GM12878 (cell line): Measurements from ENCODE around the gene CDH2. TPM values are rescaled to one million over a fixed set of nuclear protein-coding genes. Genes with fewer than 3 reads are reported as not detected.

Experiments
- ATAC-seq: fragments of 200-7000 bp; cut with Tn5 transposase; 3 replicates; pipeline ENCODE4 v1.9.1; 2020; ENCODE audit warnings: mild to moderate bottlenecking, moderate library complexity
- BruUV-seq: library from RNA; stranded (reverse); fragments of 400-500 nt; replicated peaks from 2 replicates; lab custom pipeline; 2021; lab: Mats Ljungman, UMichigan
- CTCF ChIA-PET: fragments of 300-600 bp; sonication (Branson Sonifier 250); formaldehyde crosslinking; extraction: SDS; loops from one replicate; lab custom pipeline; 2021; ENCODE audit warnings: inconsistent platforms; lab: Yijun Ruan, JAX
- POLR2A ChIA-PET: fragments of 350-600 bp; formaldehyde crosslinking; extraction: SDS; loops from one replicate; lab custom pipeline; 2021; ENCODE audit warnings: inconsistent platforms; lab: Charles Lee
- RAD21 ChIA-PET: fragments of 300-600 bp; sonication (Branson Sonifier 250); formaldehyde crosslinking; loops from one replicate; lab custom pipeline; 2023; ENCODE audit warnings: antibody characterized with exemption; ENCODE audit not compliant: unreplicated experiment; lab: Charles Lee
- SMC1A ChIA-PET: fragments of 300-600 bp; sonication (Branson Sonifier 250); formaldehyde crosslinking; loops from one replicate; lab custom pipeline; 2023; ENCODE audit not compliant: unreplicated experiment, uncharacterized antibody; lab: Charles Lee
- DNase-seq: peaks from one replicate; pipeline ENCODE4 v3.0.0-alpha.2; 2011; ENCODE audit warnings: low read depth, low spot score
- FAIRE-seq: peaks from 3 replicates; lab custom pipeline; 2011; peaks lifted over from hg19 to GRCh38; lab: Jason Lieb, UNC
- H2AFZ ChIP-seq: 2 replicates; pipeline ENCODE4 v1.6.0; 2011; ENCODE audit warnings: low read depth, low read length, control low read depth; ENCODE audit not compliant: control insufficient read depth
- H3K27ac ChIP-seq: 2 replicates; pipeline ENCODE4 v1.5.1; 2011; ENCODE audit warnings: control low read depth; ENCODE audit not compliant: control insufficient read depth, insufficient read depth
- H3K27me3 ChIP-seq, 2 experiments: replicated peaks in 1 of 2; 2 replicates each; pipeline versions ENCODE4 v1.6.0 to v1.6.1; 2011; ENCODE audit warnings: low read length in 1 of 2; ENCODE audit not compliant: control insufficient read depth in 2 of 2, insufficient read depth in 2 of 2
- H3K36me3 ChIP-seq, 2 experiments: 2 replicates each; pipeline ENCODE4 v1.5.1; 2011; ENCODE audit warnings: low read length in 1 of 2; ENCODE audit not compliant: control insufficient read depth in 2 of 2, insufficient read depth in 2 of 2
- H3K4me1 ChIP-seq: 2 replicates; pipeline ENCODE4 v1.6.1; 2011; ENCODE audit warnings: mild to moderate bottlenecking, low read length, moderate library complexity, mixed read lengths; ENCODE audit not compliant: control insufficient read depth, insufficient read depth
- H3K4me2 ChIP-seq: 2 replicates; pipeline ENCODE4 v1.6.0; 2011; ENCODE audit warnings: control low read depth; ENCODE audit not compliant: control insufficient read depth, insufficient read depth
- H3K4me3 ChIP-seq: fragments of 200-600 bp; sonication (generic); 2 replicates; pipeline ENCODE4 v1.5.1; 2016
- H3K79me2 ChIP-seq: 2 replicates; pipeline ENCODE4 v1.6.0; 2011; ENCODE audit warnings: low read length; ENCODE audit not compliant: control insufficient read depth, insufficient read depth
- H3K9ac ChIP-seq: 2 replicates; pipeline ENCODE4 v1.8.0; 2011; ENCODE audit warnings: low read length, control low read depth, mixed read lengths; ENCODE audit not compliant: control insufficient read depth, insufficient read depth
- H3K9me3 ChIP-seq: replicated peaks from 3 replicates; pipeline ENCODE4 v1.5.1; 2011; ENCODE audit warnings: mild to moderate bottlenecking, low read length; ENCODE audit not compliant: control insufficient read depth, insufficient read depth
- H4K20me1 ChIP-seq: 2 replicates; pipeline ENCODE4 v1.6.0; 2011; ENCODE audit not compliant: control insufficient read depth, insufficient read depth
- CHD2 ChIP-seq: IDR thresholded peaks from 2 replicates; pipeline ENCODE4 v1.6.1; 2011; ENCODE audit warnings: low read depth, low read length, improper control_type of control experiment, borderline replicate concordance
- FOXM1 ChIP-seq: IDR thresholded peaks from 2 replicates; pipeline ENCODE4 v1.6.1; 2012; ENCODE audit warnings: low read depth, mild to moderate bottlenecking, inconsistent platforms, low read length, moderate library complexity
- IKZF2 ChIP-seq, 2 experiments: fragments of 450-650 bp; IDR thresholded peaks; 2 replicates each; pipeline ENCODE4 v1.6.1; 2017; ENCODE audit warnings: mild to moderate bottlenecking in 2 of 2, moderate library complexity in 2 of 2
- NBN ChIP-seq: fragments of 450-650 bp; IDR thresholded peaks from 2 replicates; pipeline ENCODE4 v1.6.1; 2016
- NR2C1 ChIP-seq: fragments of 450-650 bp; IDR thresholded peaks from 2 replicates; pipeline ENCODE4 v1.6.1; 2017; ENCODE audit warnings: antibody characterized with exemption, mild to moderate bottlenecking, moderate library complexity
- NR2C2 ChIP-seq: IDR thresholded peaks from 2 replicates; pipeline ENCODE4 v1.6.1; 2011; ENCODE audit warnings: borderline replicate concordance, low read depth; ENCODE audit not compliant: control insufficient read depth, insufficient read length
- WGBS: methylation state at CpG from one replicate; pipeline ENCODE4 v1.1.6; 2016; ENCODE audit warnings: low lambda C conversion rate; ENCODE audit not compliant: insufficient replicate concordance, insufficient coverage; ENCODE audit errors: missing lambda C conversion rate; 5-methylcytosine and 5-hydroxymethylcytosine counted together
- in situ Hi-C: fragments of 300-500 bp; cut with MboI; formaldehyde crosslinking; loops from 9 replicates; pipeline ENCODE4 v1.14.3; 2018; ENCODE audit warnings: mixed read lengths
- intact Hi-C: fragments of 100-400 bp; cut with micrococcal nuclease; formaldehyde crosslinking; loops from one replicate; pipeline ENCODE4 v1.14.2; 2022; ENCODE audit not compliant: unreplicated experiment
- polyA plus RNA-seq, 11 experiments: library from polyadenylated mRNA; depleted of rRNA in 4 of 11; unstranded in 6 of 11; stranded (reverse) in 5 of 11; fragments of >200 nt; fragmentation: Nextera tagmentation in 4 of 11; fragmentation: Illumina TruSeq in 1 of 11; extraction: Ambion mirVana in 4 of 11; extraction: Trizol in 1 of 11; gene quantifications; 1 replicate in 1 of 11; 2 replicates in 10 of 11; pipeline versions ENCODE4 v1.2.1 to v1.2.3, GENCODE V29; 2011 to 2016; ENCODE audit warnings: inconsistent platforms in 2 of 11, missing spikeins in 2 of 11, low read depth in 1 of 11
- total RNA-seq, 4 experiments: library from RNA; depleted of rRNA in 3 of 4; stranded (reverse); fragments of >200 nt in 3 of 4; fragmentation: Illumina TruSeq in 1 of 4; extraction: Trizol in 1 of 4; gene quantifications; 2 replicates each; pipeline versions ENCODE4 v1.2.1 to v1.2.3, GENCODE V29; 2013 to 2021
- TF ChIP-seq, protein P1 (sequence below): fragments of 450-650 bp; IDR thresholded peaks from 2 replicates; pipeline ENCODE4 v1.6.1; 2017; ENCODE audit warnings: mild to moderate bottlenecking, moderate library complexity
- TF ChIP-seq, protein P2 (sequence below): fragments of 450-650 bp; IDR thresholded peaks from 2 replicates; pipeline ENCODE4 v1.6.1; 2017; ENCODE audit warnings: mild to moderate bottlenecking, moderate library complexity
- TF ChIP-seq, protein P3 (sequence below): fragments of 450-650 bp; IDR thresholded peaks from 2 replicates; pipeline ENCODE4 v1.6.1; 2016; ENCODE audit warnings: mild to moderate bottlenecking

The CDH2 gene
- total and polyA plus RNA-seq, 10 of the 15 experiments (the other 5 are each of a cell fraction or from before 2014, with no cell fraction given): 0.01 to 0.25 (median 0.06) TPM; not detected in 4

DNA sequence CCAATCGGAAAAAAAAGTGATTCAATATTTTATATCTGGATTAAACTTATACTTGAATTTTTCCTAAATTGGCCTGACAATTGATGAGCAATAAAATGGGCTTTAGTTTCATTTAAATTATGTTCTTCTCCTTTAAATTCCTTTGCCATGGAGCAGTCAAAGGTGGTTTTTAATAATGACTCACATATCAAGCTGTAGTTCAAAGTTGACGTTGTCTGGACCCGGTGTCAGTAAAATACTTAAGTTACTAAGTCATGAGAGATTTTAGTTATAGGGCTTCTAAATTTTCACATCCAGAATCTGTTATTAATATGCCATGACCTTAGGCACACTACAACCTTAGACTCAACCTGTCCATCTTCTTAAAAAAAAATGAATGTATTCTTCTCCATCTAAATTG, 62.5 kb downstream of the CDH2 start (continued):
- TF ChIP-seq, protein P1, sequence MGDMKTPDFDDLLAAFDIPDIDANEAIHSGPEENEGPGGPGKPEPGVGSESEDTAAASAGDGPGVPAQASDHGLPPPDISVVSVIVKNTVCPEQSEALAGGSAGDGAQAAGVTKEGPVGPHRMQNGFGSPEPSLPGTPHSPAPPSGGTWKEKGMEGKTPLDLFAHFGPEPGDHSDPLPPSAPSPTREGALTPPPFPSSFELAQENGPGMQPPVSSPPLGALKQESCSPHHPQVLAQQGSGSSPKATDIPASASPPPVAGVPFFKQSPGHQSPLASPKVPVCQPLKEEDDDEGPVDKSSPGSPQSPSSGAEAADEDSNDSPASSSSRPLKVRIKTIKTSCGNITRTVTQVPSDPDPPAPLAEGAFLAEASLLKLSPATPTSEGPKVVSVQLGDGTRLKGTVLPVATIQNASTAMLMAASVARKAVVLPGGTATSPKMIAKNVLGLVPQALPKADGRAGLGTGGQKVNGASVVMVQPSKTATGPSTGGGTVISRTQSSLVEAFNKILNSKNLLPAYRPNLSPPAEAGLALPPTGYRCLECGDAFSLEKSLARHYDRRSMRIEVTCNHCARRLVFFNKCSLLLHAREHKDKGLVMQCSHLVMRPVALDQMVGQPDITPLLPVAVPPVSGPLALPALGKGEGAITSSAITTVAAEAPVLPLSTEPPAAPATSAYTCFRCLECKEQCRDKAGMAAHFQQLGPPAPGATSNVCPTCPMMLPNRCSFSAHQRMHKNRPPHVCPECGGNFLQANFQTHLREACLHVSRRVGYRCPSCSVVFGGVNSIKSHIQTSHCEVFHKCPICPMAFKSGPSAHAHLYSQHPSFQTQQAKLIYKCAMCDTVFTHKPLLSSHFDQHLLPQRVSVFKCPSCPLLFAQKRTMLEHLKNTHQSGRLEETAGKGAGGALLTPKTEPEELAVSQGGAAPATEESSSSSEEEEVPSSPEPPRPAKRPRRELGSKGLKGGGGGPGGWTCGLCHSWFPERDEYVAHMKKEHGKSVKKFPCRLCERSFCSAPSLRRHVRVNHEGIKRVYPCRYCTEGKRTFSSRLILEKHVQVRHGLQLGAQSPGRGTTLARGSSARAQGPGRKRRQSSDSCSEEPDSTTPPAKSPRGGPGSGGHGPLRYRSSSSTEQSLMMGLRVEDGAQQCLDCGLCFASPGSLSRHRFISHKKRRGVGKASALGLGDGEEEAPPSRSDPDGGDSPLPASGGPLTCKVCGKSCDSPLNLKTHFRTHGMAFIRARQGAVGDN: no peak

- ChIA-PET SMC1A (no interaction called here), POLR2A (no interaction called here), RAD21 (no interaction called here), CTCF (no interaction called here)
- no peak overlapping the region for H3K4me2 ChIP-seq
- no peaks in the 10 kb centered on the region for H3K27me3 ChIP-seq
- DNase-seq (no peak), ATAC-seq (no peak), FAIRE-seq (no peak)
- in situ Hi-C loops: no loop called here
- no peak overlapping the region for H2AFZ ChIP-seq
- WGBS: 0% methylated on average over 3 of the region's 3 CpGs
- intact Hi-C loops: no loop called here
- no peaks in the 10 kb centered on the region for H3K9me3 ChIP-seq
- H3K27ac ChIP-seq: no peak overlapping the region
- H3K4me3 ChIP-seq: no peak overlapping the region
- H3K36me3 ChIP-seq: no peaks in the 10 kb centered on the region
- BruUV-seq: no TSS peak
- H4K20me1 ChIP-seq: no peaks in the 10 kb centered on the region
- no peak overlapping the region for H3K9ac ChIP-seq
- H3K79me2 ChIP-seq: no peaks in the 10 kb centered on the region
- H3K4me1 ChIP-seq: no peaks in the 10 kb centered on the region
- no peak for TF ChIP-seq NBN
- TF ChIP-seq, protein P2, sequence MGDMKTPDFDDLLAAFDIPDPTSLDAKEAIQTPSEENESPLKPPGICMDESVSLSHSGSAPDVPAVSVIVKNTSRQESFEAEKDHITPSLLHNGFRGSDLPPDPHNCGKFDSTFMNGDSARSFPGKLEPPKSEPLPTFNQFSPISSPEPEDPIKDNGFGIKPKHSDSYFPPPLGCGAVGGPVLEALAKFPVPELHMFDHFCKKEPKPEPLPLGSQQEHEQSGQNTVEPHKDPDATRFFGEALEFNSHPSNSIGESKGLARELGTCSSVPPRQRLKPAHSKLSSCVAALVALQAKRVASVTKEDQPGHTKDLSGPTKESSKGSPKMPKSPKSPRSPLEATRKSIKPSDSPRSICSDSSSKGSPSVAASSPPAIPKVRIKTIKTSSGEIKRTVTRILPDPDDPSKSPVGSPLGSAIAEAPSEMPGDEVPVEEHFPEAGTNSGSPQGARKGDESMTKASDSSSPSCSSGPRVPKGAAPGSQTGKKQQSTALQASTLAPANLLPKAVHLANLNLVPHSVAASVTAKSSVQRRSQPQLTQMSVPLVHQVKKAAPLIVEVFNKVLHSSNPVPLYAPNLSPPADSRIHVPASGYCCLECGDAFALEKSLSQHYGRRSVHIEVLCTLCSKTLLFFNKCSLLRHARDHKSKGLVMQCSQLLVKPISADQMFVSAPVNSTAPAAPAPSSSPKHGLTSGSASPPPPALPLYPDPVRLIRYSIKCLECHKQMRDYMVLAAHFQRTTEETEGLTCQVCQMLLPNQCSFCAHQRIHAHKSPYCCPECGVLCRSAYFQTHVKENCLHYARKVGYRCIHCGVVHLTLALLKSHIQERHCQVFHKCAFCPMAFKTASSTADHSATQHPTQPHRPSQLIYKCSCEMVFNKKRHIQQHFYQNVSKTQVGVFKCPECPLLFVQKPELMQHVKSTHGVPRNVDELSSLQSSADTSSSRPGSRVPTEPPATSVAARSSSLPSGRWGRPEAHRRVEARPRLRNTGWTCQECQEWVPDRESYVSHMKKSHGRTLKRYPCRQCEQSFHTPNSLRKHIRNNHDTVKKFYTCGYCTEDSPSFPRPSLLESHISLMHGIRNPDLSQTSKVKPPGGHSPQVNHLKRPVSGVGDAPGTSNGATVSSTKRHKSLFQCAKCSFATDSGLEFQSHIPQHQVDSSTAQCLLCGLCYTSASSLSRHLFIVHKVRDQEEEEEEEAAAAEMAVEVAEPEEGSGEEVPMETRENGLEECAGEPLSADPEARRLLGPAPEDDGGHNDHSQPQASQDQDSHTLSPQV: no peak
- TF ChIP-seq CHD2: no peak
- TF ChIP-seq, protein P3, sequence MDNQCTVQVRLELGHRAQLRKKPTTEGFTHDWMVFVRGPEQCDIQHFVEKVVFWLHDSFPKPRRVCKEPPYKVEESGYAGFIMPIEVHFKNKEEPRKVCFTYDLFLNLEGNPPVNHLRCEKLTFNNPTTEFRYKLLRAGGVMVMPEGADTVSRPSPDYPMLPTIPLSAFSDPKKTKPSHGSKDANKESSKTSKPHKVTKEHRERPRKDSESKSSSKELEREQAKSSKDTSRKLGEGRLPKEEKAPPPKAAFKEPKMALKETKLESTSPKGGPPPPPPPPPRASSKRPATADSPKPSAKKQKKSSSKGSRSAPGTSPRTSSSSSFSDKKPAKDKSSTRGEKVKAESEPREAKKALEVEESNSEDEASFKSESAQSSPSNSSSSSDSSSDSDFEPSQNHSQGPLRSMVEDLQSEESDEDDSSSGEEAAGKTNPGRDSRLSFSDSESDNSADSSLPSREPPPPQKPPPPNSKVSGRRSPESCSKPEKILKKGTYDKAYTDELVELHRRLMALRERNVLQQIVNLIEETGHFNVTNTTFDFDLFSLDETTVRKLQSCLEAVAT: no peak
- TF ChIP-seq NR2C2: no peak
- TF ChIP-seq NR2C1: no peak
- TF ChIP-seq IKZF2 (IDR thresholded peaks at IDR 0.05): no peak
- TF ChIP-seq FOXM1: no peak
Observed at GRCh38 chr18:28113271-28114029, 63.5 kb downstream of the CDH2 start.
